ENCODE measurements around the gene PARD3B. TPM values are rescaled to one million over a fixed set of nuclear protein-coding genes. Genes with fewer than 3 reads are reported as not detected.

Gene PARD3B
- total and polyA plus RNA-seq, 10 of the 15 experiments (the other 5 are each of a cell fraction or from before 2014, with no cell fraction given), result 0.01 to 0.54 (median 0.07) TPM; not detected in 7

DNA sequence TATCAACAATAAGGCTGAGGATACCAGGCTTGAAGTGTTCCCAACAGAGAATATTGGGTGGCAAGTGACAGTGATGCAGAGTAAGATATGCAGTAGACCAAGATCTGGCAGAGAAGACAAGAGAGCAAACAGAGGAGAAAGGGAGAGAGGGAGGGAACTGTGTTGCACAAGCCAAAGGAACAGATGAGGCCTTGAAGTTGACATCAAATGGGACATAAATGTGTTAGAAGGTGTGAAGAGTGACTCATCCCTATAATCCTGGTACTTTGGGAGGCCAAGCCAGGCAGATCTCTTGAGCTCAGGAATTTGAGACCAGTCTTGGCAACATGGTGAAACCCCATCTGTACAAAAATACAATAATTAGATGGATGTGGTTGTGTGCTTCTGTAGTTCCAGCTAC lies 342.9 kb downstream of the PARD3B start:
- POLR2A ChIA-PET, result no interaction called here
- Histone ChIP-seq H2AFZ (ENCODE audit: control insufficient read depth, low read depth, low read length) (no peak overlapping the region), H3K9me3 (replicated peaks; ENCODE audit: control insufficient read depth, insufficient read depth, low read length) (no peaks in the 10 kb centered on the region), H4K20me1 (ENCODE audit: control insufficient read depth, insufficient read depth) (no peaks in the 10 kb centered on the region), H3K79me2 (ENCODE audit: control insufficient read depth, insufficient read depth, low read length) (no peaks in the 10 kb centered on the region), H3K27ac (ENCODE audit: control insufficient read depth, insufficient read depth) (no peak overlapping the region), H3K4me2 (ENCODE audit: control insufficient read depth, insufficient read depth) (no peak overlapping the region), H3K27me3 (replicated peaks in 1 of 2; ENCODE audit: control insufficient read depth in 2 of 2, insufficient read depth in 2 of 2, low read length in 1 of 2) (no peaks in the 10 kb centered on the region), H3K4me1 (ENCODE audit: control insufficient read depth, insufficient read depth, low read length) (no peaks in the 10 kb centered on the region), H3K36me3 (ENCODE audit: control insufficient read depth in 2 of 2, insufficient read depth in 2 of 2, low read length in 1 of 2) (no peaks in the 10 kb centered on the region), H3K4me3 (no peak overlapping the region), H3K9ac (ENCODE audit: control insufficient read depth, insufficient read depth, low read length) (no peak overlapping the region)
- SMC1A ChIA-PET (ENCODE audit: uncharacterized antibody, unreplicated experiment), result no interaction called here
- in situ Hi-C loops (cut with MboI) (no loop called here), intact Hi-C loops (cut with micrococcal nuclease; ENCODE audit: unreplicated experiment) (no loop called here)
- TF ChIP-seq, protein P1, sequence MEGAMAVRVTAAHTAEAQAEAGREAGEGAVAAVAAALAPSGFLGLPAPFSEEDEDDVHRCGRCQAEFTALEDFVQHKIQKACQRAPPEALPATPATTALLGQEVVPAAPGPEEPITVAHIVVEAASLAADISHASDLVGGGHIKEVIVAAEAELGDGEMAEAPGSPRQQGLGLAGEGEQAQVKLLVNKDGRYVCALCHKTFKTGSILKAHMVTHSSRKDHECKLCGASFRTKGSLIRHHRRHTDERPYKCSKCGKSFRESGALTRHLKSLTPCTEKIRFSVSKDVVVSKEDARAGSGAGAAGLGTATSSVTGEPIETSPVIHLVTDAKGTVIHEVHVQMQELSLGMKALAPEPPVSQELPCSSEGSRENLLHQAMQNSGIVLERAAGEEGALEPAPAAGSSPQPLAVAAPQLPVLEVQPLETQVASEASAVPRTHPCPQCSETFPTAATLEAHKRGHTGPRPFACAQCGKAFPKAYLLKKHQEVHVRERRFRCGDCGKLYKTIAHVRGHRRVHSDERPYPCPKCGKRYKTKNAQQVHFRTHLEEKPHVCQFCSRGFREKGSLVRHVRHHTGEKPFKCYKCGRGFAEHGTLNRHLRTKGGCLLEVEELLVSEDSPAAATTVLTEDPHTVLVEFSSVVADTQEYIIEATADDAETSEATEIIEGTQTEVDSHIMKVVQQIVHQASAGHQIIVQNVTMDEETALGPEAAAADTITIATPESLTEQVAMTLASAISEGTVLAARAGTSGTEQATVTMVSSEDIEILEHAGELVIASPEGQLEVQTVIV (IDR thresholded peaks at IDR 0.05; ENCODE audit: borderline replicate concordance, partially characterized antibody), result no peak
- ATAC-seq (no peak), FAIRE-seq (no peak), DNase-seq (ENCODE audit: low read depth, low spot score) (no peak)
- no TSS peak for BruUV-seq (replicated peaks)
- RAD21 ChIA-PET (ENCODE audit: unreplicated experiment), result no interaction called here
- CTCF ChIA-PET, result interaction anchor here (0.7 kb wide), 1 partner anchor 504 kb away, joined by 4 read pairs; no protein-coding TSS in a partner anchor

DNA sequence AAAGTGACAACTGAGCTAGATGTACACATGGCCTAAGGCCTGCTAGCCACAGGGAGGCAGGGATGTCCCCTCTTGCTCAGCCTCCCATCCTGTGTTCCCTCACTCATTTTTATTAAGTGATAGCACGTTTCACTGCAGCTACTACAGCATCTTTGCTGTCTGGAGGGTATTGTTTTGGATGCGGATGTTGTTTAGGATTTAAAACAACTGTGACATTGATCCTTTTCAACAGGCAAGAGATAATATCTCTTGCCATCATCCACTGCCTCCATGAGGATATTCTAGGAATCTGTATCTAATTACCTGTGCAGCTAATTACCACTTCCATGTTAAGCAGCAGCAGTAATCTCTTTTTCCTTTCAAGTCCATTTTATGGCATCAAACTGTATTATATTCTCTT lies 345.4 kb downstream of the PARD3B start:
- POLR2A ChIA-PET, result no interaction called here

More for the DNA sequence above, 345.4 kb downstream of the PARD3B start:
- H3K27ac ChIP-seq (ENCODE audit: control insufficient read depth, insufficient read depth), result no peak overlapping the region
- no peaks in the 10 kb centered on the region for H3K36me3 ChIP-seq (ENCODE audit: control insufficient read depth in 2 of 2, insufficient read depth in 2 of 2, low read length in 1 of 2)
- SMC1A ChIA-PET (ENCODE audit: uncharacterized antibody, unreplicated experiment), result no interaction called here
- no peaks in the 10 kb centered on the region for H3K9me3 ChIP-seq (replicated peaks; ENCODE audit: control insufficient read depth, insufficient read depth, low read length)
- no peak overlapping the region for H2AFZ ChIP-seq (ENCODE audit: control insufficient read depth, low read depth, low read length)
- H3K4me3 ChIP-seq, result no peak overlapping the region
- no peak for FAIRE-seq
- H3K4me1 ChIP-seq (ENCODE audit: control insufficient read depth, insufficient read depth, low read length), result no peaks in the 10 kb centered on the region
- no peak for ATAC-seq
- intact Hi-C loops (cut with micrococcal nuclease; ENCODE audit: unreplicated experiment) (no loop called here), in situ Hi-C loops (cut with MboI) (no loop called here)
- no peak overlapping the region for H3K4me2 ChIP-seq (ENCODE audit: control insufficient read depth, insufficient read depth)
- H3K9ac ChIP-seq (ENCODE audit: control insufficient read depth, insufficient read depth, low read length), result no peak overlapping the region
- H4K20me1 ChIP-seq (ENCODE audit: control insufficient read depth, insufficient read depth), result no peaks in the 10 kb centered on the region
- no TSS peak for BruUV-seq (replicated peaks)
- CTCF ChIA-PET, result interaction anchor here (0.6 kb wide), 1 partner anchor 51 kb away, joined by 4 read pairs; no protein-coding TSS in a partner anchor
- H3K27me3 ChIP-seq (replicated peaks in 1 of 2; ENCODE audit: control insufficient read depth in 2 of 2, insufficient read depth in 2 of 2, low read length in 1 of 2), result no peaks in the 10 kb centered on the region
- no peak for DNase-seq (ENCODE audit: low read depth, low spot score)
- RAD21 ChIA-PET (ENCODE audit: unreplicated experiment), result no interaction called here
- 0% methylated on average over 2 of the region's 2 CpGs for WGBS (ENCODE audit: insufficient coverage, insufficient replicate concordance, low lambda C conversion rate, missing lambda C conversion rate)
- TF ChIP-seq, protein P2, sequence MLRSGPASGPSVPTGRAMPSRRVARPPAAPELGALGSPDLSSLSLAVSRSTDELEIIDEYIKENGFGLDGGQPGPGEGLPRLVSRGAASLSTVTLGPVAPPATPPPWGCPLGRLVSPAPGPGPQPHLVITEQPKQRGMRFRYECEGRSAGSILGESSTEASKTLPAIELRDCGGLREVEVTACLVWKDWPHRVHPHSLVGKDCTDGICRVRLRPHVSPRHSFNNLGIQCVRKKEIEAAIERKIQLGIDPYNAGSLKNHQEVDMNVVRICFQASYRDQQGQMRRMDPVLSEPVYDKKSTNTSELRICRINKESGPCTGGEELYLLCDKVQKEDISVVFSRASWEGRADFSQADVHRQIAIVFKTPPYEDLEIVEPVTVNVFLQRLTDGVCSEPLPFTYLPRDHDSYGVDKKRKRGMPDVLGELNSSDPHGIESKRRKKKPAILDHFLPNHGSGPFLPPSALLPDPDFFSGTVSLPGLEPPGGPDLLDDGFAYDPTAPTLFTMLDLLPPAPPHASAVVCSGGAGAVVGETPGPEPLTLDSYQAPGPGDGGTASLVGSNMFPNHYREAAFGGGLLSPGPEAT (IDR thresholded peaks at IDR 0.05; ENCODE audit: low read depth), result no peak
- TF ChIP-seq MYC (IDR thresholded peaks at IDR 0.05; ENCODE audit: insufficient read depth, insufficient read length, insufficient replicate concordance, low read length, severe bottlenecking) (no peak), MTA3 (IDR thresholded peaks at IDR 0.05; ENCODE audit: borderline replicate concordance, low read length) (no peak), RBBP5 (conservative IDR thresholded peaks at IDR 0.05) (no peak), PAX8 (IDR thresholded peaks at IDR 0.05) (no peak), EP300 (IDR thresholded peaks at IDR 0.05; ENCODE audit: borderline replicate concordance in 1 of 2, control insufficient read depth in 1 of 2, low read depth in 2 of 2, low read length in 2 of 2) (no peak), MEF2A (IDR thresholded peaks at IDR 0.05; ENCODE audit: insufficient read depth, low read depth, low read length) (no peak), FOXM1 (IDR thresholded peaks at IDR 0.05; ENCODE audit: low read depth, low read length) (no peak), NFIC (IDR thresholded peaks at IDR 0.05; ENCODE audit: low read depth, low read length) (no peak), SP1 (IDR thresholded peaks at IDR 0.05; ENCODE audit: low read depth, low read length) (no peak)
- TF ChIP-seq, protein P3, sequence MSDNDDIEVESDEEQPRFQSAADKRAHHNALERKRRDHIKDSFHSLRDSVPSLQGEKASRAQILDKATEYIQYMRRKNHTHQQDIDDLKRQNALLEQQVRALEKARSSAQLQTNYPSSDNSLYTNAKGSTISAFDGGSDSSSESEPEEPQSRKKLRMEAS (IDR thresholded peaks at IDR 0.05; ENCODE audit: low read depth, low read length), result no peak
- TF ChIP-seq, protein P4, sequence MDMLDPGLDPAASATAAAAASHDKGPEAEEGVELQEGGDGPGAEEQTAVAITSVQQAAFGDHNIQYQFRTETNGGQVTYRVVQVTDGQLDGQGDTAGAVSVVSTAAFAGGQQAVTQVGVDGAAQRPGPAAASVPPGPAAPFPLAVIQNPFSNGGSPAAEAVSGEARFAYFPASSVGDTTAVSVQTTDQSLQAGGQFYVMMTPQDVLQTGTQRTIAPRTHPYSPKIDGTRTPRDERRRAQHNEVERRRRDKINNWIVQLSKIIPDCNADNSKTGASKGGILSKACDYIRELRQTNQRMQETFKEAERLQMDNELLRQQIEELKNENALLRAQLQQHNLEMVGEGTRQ (IDR thresholded peaks at IDR 0.05; ENCODE audit: borderline replicate concordance, low read depth, low read length), result no peak
- no peaks in the 10 kb centered on the region for H3K79me2 ChIP-seq (ENCODE audit: control insufficient read depth, insufficient read depth, low read length)
